ENCODE data around the gene KLRG1. TPM values are rescaled to one million over a fixed set of nuclear protein-coding genes. Genes with fewer than 3 reads are reported as not detected.

Gene KLRG1
- total RNA-seq (2011; cell fraction: chromatin; rRNA removed; ENCODE audit: low replicate concordance), result 2.8 and 5.4 TPM in 2 replicates
- 1.2 and 1.6 TPM in 2 replicates for total RNA-seq (2011; cell fraction: nucleolus; rRNA removed)
- 4.7 TPM in 2 replicates for total RNA-seq (2011; cell fraction: nucleoplasm; rRNA removed)
- 1.2 and 2.0 TPM in 2 replicates for total RNA-seq (2014; rRNA removed)
- 2.6 and 3.0 TPM in 2 replicates for total RNA-seq (2014; rRNA removed; fragmentation: Illumina TruSeq; extraction: Trizol)
- 2.0 and 2.1 TPM in 2 replicates for total RNA-seq (2015; rRNA removed; fragmentation: Illumina TruSeq; extraction: Trizol)
- total RNA-seq (2021), result 1.4 TPM in 2 replicates
- polyA plus RNA-seq (2011; rRNA removed), result 2.2 and 3.6 TPM in 2 replicates
- polyA plus RNA-seq (2011; cell fraction: cytosol; rRNA removed), result 0.91 and 2.1 TPM in 2 replicates
- polyA plus RNA-seq (2011; cell fraction: nucleus; rRNA removed), result 1.8 TPM in 2 replicates
- polyA plus RNA-seq (2012), result 1.9 and 2.1 TPM in 2 replicates
- 2.1 and 2.6 TPM in 2 replicates for polyA plus RNA-seq (2014; fragmentation: Illumina TruSeq; extraction: Trizol)
- 1 to 10 TPM; 4.8 to 7.2 TPM for polyA plus RNA-seq (2014; fragmentation: Nextera tagmentation; extraction: Ambion mirVana)
- polyA plus RNA-seq (2014; rRNA removed), result 2.0 and 3.1 TPM in 2 replicates
- polyA minus RNA-seq (2011; rRNA and poly(A)+ RNA removed), result 2.5 and 2.7 TPM in 2 replicates
- polyA minus RNA-seq (2011; cell fraction: cytosol; rRNA and poly(A)+ RNA removed), result not detected in 2 replicates
- 0.89 and 2.8 TPM in 2 replicates for polyA minus RNA-seq (2011; cell fraction: nucleus; rRNA and poly(A)+ RNA removed)
- Bru-seq, nascent RNA, result percentile 37 among the genes with signal in this experiment
- percentile 44 among the genes with signal in this experiment for BruChase-seq, experiment 1, labeled RNA remaining after a 2-hour chase
- percentile 39 among the genes with signal in this experiment for BruChase-seq, experiment 2, labeled RNA remaining after a 6-hour chase
- long read RNA-seq, experiment 1, partial matches to known transcripts, result 0 of 2 reads
- long read RNA-seq, experiment 1, other reads (novel, unspliced or antisense), result 2 of 2 reads
- long read RNA-seq, experiment 2, result 0 reads
- long read RNA-seq, experiment 3, partial matches to known transcripts, result 0 of 4 reads
- long read RNA-seq, experiment 3, other reads (novel, unspliced or antisense), result 3 of 4 reads

DNA sequence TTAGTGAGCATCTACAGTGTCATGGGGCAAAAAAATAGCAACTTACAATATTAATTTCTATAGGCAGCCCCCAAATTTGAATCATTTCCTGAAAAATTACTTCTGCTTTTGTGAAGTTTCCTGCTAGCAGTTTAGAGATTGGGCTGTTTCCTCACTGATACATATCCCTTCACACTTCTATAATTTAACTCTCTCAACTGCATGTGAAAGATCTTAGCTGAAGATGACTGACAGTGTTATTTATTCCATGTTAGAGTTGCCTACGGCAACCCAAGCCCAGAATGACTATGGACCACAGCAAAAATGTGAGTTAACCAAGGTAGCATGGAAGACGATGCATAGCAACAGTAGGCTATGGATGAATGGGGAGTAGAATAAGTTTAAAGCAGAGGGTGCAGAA is at the start of gene KLRG1:
Gene KLRG1, plus strand, starts transcription at position 134 of the 400 bp plus-strand sequence. Its CDS starts 90 bp downstream, at position 224.
- no peaks in the 10 kb centered on the region; a peak in 1 of 5 replicates for H3K27me3 ChIP-seq (ENCODE audit: control insufficient read depth in 2 of 2, insufficient read depth in 2 of 2, low read length in 2 of 2)
- TF ChIP-seq HDAC8 (tag; IDR thresholded peaks at IDR 0.05), result no peak
- TF ChIP-seq, protein P1, sequence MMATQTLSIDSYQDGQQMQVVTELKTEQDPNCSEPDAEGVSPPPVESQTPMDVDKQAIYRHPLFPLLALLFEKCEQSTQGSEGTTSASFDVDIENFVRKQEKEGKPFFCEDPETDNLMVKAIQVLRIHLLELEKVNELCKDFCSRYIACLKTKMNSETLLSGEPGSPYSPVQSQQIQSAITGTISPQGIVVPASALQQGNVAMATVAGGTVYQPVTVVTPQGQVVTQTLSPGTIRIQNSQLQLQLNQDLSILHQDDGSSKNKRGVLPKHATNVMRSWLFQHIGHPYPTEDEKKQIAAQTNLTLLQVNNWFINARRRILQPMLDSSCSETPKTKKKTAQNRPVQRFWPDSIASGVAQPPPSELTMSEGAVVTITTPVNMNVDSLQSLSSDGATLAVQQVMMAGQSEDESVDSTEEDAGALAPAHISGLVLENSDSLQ (IDR thresholded peaks at IDR 0.05), result no peak
- no peak for TF ChIP-seq ZNF436 (CRISPR knock-in tag; IDR thresholded peaks at IDR 0.05)
- no peak for TF ChIP-seq DPF2 (IDR thresholded peaks at IDR 0.05)
- TF ChIP-seq RFX1 (IDR thresholded peaks at IDR 0.05), result peak; percentile 24; the same call in 1 of the 2 replicates
- TF ChIP-seq, protein P2, sequence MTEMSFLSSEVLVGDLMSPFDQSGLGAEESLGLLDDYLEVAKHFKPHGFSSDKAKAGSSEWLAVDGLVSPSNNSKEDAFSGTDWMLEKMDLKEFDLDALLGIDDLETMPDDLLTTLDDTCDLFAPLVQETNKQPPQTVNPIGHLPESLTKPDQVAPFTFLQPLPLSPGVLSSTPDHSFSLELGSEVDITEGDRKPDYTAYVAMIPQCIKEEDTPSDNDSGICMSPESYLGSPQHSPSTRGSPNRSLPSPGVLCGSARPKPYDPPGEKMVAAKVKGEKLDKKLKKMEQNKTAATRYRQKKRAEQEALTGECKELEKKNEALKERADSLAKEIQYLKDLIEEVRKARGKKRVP (CRISPR knock-in tag; IDR thresholded peaks at IDR 0.05), result no peak
- H3K4me3 ChIP-seq, result no peak within 1 kb of the TSS
- H3K9me3 ChIP-seq (replicated peaks; ENCODE audit: control insufficient read depth, insufficient read depth, low read depth, low read length), result no peaks in the 10 kb centered on the region
- H3K9ac ChIP-seq (ENCODE audit: insufficient read depth in 1 of 2, low read depth in 2 of 2, low read length in 2 of 2), result no peak within 1 kb of the TSS
- no peaks in the 10 kb centered on the region for H3K36me3 ChIP-seq (ENCODE audit: control insufficient read depth, insufficient read depth, low read length)
- 39% methylated on average over 2 of the region's 2 CpGs for WGBS (ENCODE audit: insufficient coverage, low coverage, missing lambda C conversion rate)
- no peaks in the 10 kb centered on the region for H3K79me2 ChIP-seq (ENCODE audit: control insufficient read depth, insufficient read depth, low read length)
- H2AFZ ChIP-seq (ENCODE audit: low read depth, low read length), result no peak within 1 kb of the TSS
- ChIA-PET POLR2A (no interaction called here), CTCF (ENCODE audit: low intra/inter-chr PET ratio) (no interaction called here)
- no peak for FAIRE-seq
- ATAC-seq, result no peak
- no TSS peak for BruUV-seq (replicated peaks)
- no peak within 1 kb of the TSS for H3K27ac ChIP-seq (ENCODE audit: extremely low read depth, low read depth, low read length)
- no peak for DNase-seq (ENCODE audit: extremely low read depth in 1 of 4, low spot score in 3 of 4)
- in situ Hi-C loops (cut with MboI), result no loop called here
- H4K20me1 ChIP-seq (replicated peaks; ENCODE audit: control insufficient read depth, insufficient read depth, low read length), result no peaks in the 10 kb centered on the region
- H3K4me2 ChIP-seq (ENCODE audit: insufficient read depth, low read length), result no peak within 1 kb of the TSS
- intact Hi-C loops (cut with micrococcal nuclease), result no loop called here
- no peaks in the 10 kb centered on the region; a peak in 1 of 5 replicates for H3K4me1 ChIP-seq (replicated peaks in 1 of 2; ENCODE audit: control insufficient read depth in 2 of 2, insufficient read depth in 2 of 2, low read length in 2 of 2)
- H3K9me1 ChIP-seq (ENCODE audit: control insufficient read depth, insufficient read depth, low read length), result no peaks in the 10 kb centered on the region

Data from K562 (cell line).